Thoracic aorta (tissue), 2 donors: ENCODE measurements around the gene STX17. TPM values are rescaled to one million over a fixed set of nuclear protein-coding genes. Genes with fewer than 3 reads are reported as not detected.

Experiments used
- ATAC-seq: fragments of 150-250 bp; one replicate; pipeline ENCODE4 v1.8.0; 2017; ENCODE audit warnings: low read depth; ENCODE audit not compliant: insufficient number of reproducible peaks, low FRiP score
- DNase-seq: peaks from one replicate; pipeline ENCODE4 v3.0.0-alpha.2; 2020; ENCODE audit warnings: low spot score
- H3K27ac ChIP-seq, 2 donors: fragments of 200-600 bp; sonication (generic); 1 replicate in 1 of 2; 2 replicates in 1 of 2; pipeline ENCODE4 v1.5.1; 2016; ENCODE audit warnings: mild to moderate bottlenecking in 2 of 2, moderate library complexity in 2 of 2
- H3K27me3 ChIP-seq: fragments of 200-600 bp; sonication (generic); replicated peaks from 2 replicates; pipeline ENCODE4 v1.6.0; 2016; ENCODE audit warnings: mild to moderate bottlenecking; ENCODE audit not compliant: insufficient read depth
- H3K36me3 ChIP-seq: fragments of 200-600 bp; sonication (generic); one replicate; pipeline ENCODE4 v1.5.1; 2016
- H3K4me1 ChIP-seq, 2 donors: fragments of 200-600 bp; sonication (generic); 1 replicate in 1 of 2; 2 replicates in 1 of 2; pipeline versions ENCODE4 v1.5.1 to v1.6.0; 2016; ENCODE audit warnings: low read depth in 2 of 2, mild to moderate bottlenecking in 1 of 2; ENCODE audit not compliant: control insufficient read depth in 1 of 2
- H3K4me3 ChIP-seq: fragments of 200-600 bp; sonication (generic); 2 replicates; pipeline ENCODE4 v1.5.1; 2016; ENCODE audit warnings: mild to moderate bottlenecking
- H3K9me3 ChIP-seq: fragments of 200-600 bp; sonication (generic); 2 replicates; pipeline ENCODE4 v1.5.1; 2016
- total RNA-seq, 2 donors: library from RNA; depleted of rRNA; stranded (reverse); fragments of >200 nt; gene quantifications; one replicate each; pipeline versions ENCODE4 v1.1.0 to v1.2.3, GENCODE V29; 2016
- TF ChIP-seq, protein P1 (sequence below): fragments of 200-600 bp; sonication (generic); IDR thresholded peaks from one replicate; pipeline ENCODE4 v1.5.1; 2019; ENCODE audit warnings: antibody characterized with exemption

STX17 gene
- total RNA-seq, 2 donors from 2014 or later, result 33.2 to 41.8 TPM

DNA sequence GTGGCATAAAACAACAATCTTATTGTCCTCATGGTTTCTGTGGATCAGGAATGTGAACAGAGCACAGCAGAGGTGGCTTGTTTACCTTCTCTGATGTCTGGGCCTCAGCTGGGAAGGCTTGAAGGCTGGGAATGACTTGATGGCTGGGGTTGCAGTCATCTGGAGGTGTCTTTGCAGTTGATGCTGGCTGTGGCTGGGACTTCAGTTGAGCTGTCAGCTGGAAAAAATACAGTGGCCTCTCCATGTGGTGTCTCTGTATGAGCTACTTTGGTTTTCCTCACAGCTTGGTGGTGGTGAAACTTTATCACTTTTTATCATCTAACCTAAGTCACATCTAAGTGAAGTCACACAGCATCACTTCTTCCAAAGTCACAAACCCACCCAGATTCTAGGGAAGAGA is 24.7 kb upstream of the STX17 start:
- TF ChIP-seq, protein P1, sequence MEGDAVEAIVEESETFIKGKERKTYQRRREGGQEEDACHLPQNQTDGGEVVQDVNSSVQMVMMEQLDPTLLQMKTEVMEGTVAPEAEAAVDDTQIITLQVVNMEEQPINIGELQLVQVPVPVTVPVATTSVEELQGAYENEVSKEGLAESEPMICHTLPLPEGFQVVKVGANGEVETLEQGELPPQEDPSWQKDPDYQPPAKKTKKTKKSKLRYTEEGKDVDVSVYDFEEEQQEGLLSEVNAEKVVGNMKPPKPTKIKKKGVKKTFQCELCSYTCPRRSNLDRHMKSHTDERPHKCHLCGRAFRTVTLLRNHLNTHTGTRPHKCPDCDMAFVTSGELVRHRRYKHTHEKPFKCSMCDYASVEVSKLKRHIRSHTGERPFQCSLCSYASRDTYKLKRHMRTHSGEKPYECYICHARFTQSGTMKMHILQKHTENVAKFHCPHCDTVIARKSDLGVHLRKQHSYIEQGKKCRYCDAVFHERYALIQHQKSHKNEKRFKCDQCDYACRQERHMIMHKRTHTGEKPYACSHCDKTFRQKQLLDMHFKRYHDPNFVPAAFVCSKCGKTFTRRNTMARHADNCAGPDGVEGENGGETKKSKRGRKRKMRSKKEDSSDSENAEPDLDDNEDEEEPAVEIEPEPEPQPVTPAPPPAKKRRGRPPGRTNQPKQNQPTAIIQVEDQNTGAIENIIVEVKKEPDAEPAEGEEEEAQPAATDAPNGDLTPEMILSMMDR, result no peak
- no peaks in the 10 kb centered on the region for H3K4me1 ChIP-seq
- DNase-seq (no peak), ATAC-seq (no peak)
- no peaks in the 10 kb centered on the region for H3K27me3 ChIP-seq
- no peak overlapping the region for H3K27ac ChIP-seq
- no peak overlapping the region for H3K4me3 ChIP-seq
- H3K9me3 ChIP-seq, result no peaks in the 10 kb centered on the region
- H3K36me3 ChIP-seq, result no peaks in the 10 kb centered on the region

DNA sequence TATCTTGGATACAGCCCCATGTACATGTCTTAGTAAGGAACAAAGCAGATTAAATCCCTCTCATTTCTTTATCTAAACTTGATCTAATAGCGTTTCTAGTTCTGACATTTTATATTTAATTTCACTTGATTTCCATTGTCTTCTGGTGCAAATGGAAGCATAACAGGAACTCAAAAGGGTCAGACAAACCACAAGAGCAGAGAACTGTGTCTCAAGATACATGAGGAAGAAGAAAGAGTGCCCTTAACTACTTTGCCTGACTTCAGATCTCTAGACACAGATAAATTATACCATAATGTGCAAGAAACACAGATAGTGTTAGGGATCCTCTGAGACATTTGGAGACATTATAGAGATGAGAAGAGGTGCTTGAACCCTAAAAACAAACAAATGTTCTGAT is 20.7 kb upstream of the STX17 start:
- Histone ChIP-seq H3K36me3 (no peaks in the 10 kb centered on the region), H3K27me3 (no peaks in the 10 kb centered on the region), H3K4me1 (no peaks in the 10 kb centered on the region), H3K27ac (no peak overlapping the region), H3K9me3 (no peaks in the 10 kb centered on the region), H3K4me3 (no peak overlapping the region)
- DNase-seq (no peak), ATAC-seq (no peak)
- TF ChIP-seq, protein P1, result no peak

GRCh38 chr9:99889120-99889519 is 17.3 kb upstream of the STX17 start:
- Histone ChIP-seq H3K27ac (no peak overlapping the region), H3K9me3 (no peaks in the 10 kb centered on the region), H3K27me3 (no peaks in the 10 kb centered on the region), H3K36me3 (no peaks in the 10 kb centered on the region), H3K4me1 (no peaks in the 10 kb centered on the region), H3K4me3 (no peak overlapping the region)
- TF ChIP-seq, protein P1, result no peak
- ATAC-seq (no peak), DNase-seq (no peak)

GRCh38 chr9:99894826-99895225 is 11.6 kb upstream of the STX17 start:
- TF ChIP-seq, protein P1, result no peak
- H3K36me3 ChIP-seq, result no peaks in the 10 kb centered on the region
- H3K4me3 ChIP-seq, result no peak overlapping the region
- H3K4me1 ChIP-seq, result no peaks in the 10 kb centered on the region
- no peaks in the 10 kb centered on the region for H3K9me3 ChIP-seq
- DNase-seq (no peak), ATAC-seq (no peak)
- no peaks in the 10 kb centered on the region for H3K27me3 ChIP-seq
- no peak overlapping the region for H3K27ac ChIP-seq

DNA sequence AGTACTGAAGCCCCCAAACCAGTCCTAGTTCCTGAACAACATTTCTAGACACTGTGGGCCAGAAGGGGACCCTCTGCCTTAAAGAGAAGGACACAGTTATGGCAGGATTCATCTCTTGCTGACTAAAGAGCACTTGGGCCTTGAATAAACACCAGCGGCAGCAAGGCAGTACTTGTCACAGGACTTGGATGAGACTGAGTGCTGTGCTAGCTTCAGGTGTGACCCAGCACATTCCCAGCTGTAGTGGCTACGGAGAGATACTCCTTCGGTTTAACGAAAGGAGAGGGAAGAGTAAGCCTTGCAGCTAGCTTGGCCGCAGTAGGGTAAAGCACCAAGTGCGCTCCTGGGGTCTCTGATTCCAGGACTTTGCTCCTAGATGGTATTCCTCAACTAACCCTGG is 10.9 kb upstream of the STX17 start:
- Histone ChIP-seq H3K9me3 (no peaks in the 10 kb centered on the region), H3K4me1 (no peaks in the 10 kb centered on the region), H3K27ac (no peak overlapping the region), H3K4me3 (no peak overlapping the region), H3K36me3 (no peaks in the 10 kb centered on the region), H3K27me3 (no peaks in the 10 kb centered on the region)
- ATAC-seq, result no peak
- no peak for DNase-seq
- TF ChIP-seq, protein P1, result no peak
